Measurements from ENCODE around the gene MACF1. TPM values are rescaled to one million over a fixed set of nuclear protein-coding genes. Genes with fewer than 3 reads are reported as not detected.
A peak's percentile ranks its signal among the peaks of the same experiment; 100 is the strongest.

Gene MACF1
- total and polyA plus RNA-seq, 9 donors, result 93.6 to 331 (median 247) TPM

GRCh38 chr1:39190096-39190495 lies 14.4 kb upstream of the MACF1 start:
- Histone ChIP-seq H3K27ac (no peak overlapping the region), H3K4me1 (ENCODE audit: insufficient read depth) (peaks cover 2% of the 10 kb centered on the region), H3K4me3 (no peak overlapping the region), H3K36me3 (no peaks in the 10 kb centered on the region), H3K9me3 (no peaks in the 10 kb centered on the region), H3K27me3 (no peaks in the 10 kb centered on the region)
- TF ChIP-seq POLR2A (IDR thresholded peaks at IDR 0.05) (no peak), CTCF (IDR thresholded peaks at IDR 0.05) (no peak), EP300 (IDR thresholded peaks at IDR 0.05) (no peak)
- intact Hi-C loops (cut with DNase I), result loop anchor here in 3 of 4 donors (5.0 to 10.0 kb wide), 2 partner anchors 85 to 88 kb away; no protein-coding TSS in a partner anchor
- WGBS, 3 donors, result 88 to 96% (median 88%) methylated on average over 3 of the region's 3 CpGs
- DNase-seq, result no peak

- Histone ChIP-seq H3K4me1 (ENCODE audit: insufficient read depth) (peaks cover 2% of the 10 kb centered on the region), H3K27ac (peak overlapping the region in 1 of 2 donors; percentile 11), H3K27me3 (no peaks in the 10 kb centered on the region), H3K9me3 (no peaks in the 10 kb centered on the region), H3K36me3 (no peaks in the 10 kb centered on the region), H3K4me3 (no peak overlapping the region)
- TF ChIP-seq EP300 (IDR thresholded peaks at IDR 0.05), result no peak
- no peak for TF ChIP-seq POLR2A (IDR thresholded peaks at IDR 0.05)
- TF ChIP-seq CTCF (IDR thresholded peaks at IDR 0.05), result no peak
- whole genome bisulfite sequencing, 3 donors, result 73 to 82% (median 77%) methylated on average over 8 of the region's 8 CpGs
- no peak for DNase-seq
- intact Hi-C loops (cut with DNase I), result loop anchor here in 3 of 4 donors (5.0 to 10.0 kb wide), 2 partner anchors 90 to 92 kb away; no protein-coding TSS in a partner anchor
Measured at GRCh38 chr1:39194398-39195051, 10.0 kb upstream of the MACF1 start.

- Histone ChIP-seq H3K4me3 (no peak overlapping the region), H3K27me3 (no peaks in the 10 kb centered on the region), H3K9me3 (no peaks in the 10 kb centered on the region), H3K36me3 (no peaks in the 10 kb centered on the region), H3K27ac (peak overlapping the region; percentile 5 to 11), H3K4me1 (ENCODE audit: insufficient read depth) (peaks cover 5% of the 10 kb centered on the region)
- DNase-seq, result no peak
- TF ChIP-seq CTCF (IDR thresholded peaks at IDR 0.05) (no peak), POLR2A (IDR thresholded peaks at IDR 0.05) (no peak), EP300 (IDR thresholded peaks at IDR 0.05) (no peak)
- 27 to 31% (median 29%) methylated on average over 5 of the region's 5 CpGs for WGBS, 3 donors
- intact Hi-C loops (cut with DNase I), result loop anchor here in 1 of 4 donors (10.0 kb wide), 1 partner anchor 91 kb away; no protein-coding TSS in a partner anchor
Measured at GRCh38 chr1:39195166-39196111, 9.1 kb upstream of the MACF1 start.
